Trophoblast cell (in vitro differentiated cells and primary cell): Measurements from ENCODE around the gene LHFPL2.

ENCODE experiments used
- DNase-seq, 2 donors: peaks; one replicate each; pipeline ENCODE4 v3.0.0-alpha.2; 2016
- H2AFZ ChIP-seq: 2 replicates; pipeline ENCODE4 v1.6.1; 2013; ENCODE audit warnings: low read length, moderate library complexity, mild to moderate bottlenecking; ENCODE audit not compliant: insufficient read depth, poor library complexity
- H2AK5ac ChIP-seq: 2 replicates; pipeline ENCODE4 v1.6.1; 2013; ENCODE audit warnings: mild to moderate bottlenecking, low read length
- H2BK120ac ChIP-seq: 2 replicates; pipeline ENCODE4 v1.6.1; 2013; ENCODE audit warnings: low read length, mild to moderate bottlenecking, moderate library complexity; ENCODE audit not compliant: insufficient read depth, poor library complexity
- H2BK12ac ChIP-seq: 2 replicates; pipeline ENCODE4 v1.6.1; 2013; ENCODE audit warnings: mild to moderate bottlenecking, low read length, moderate library complexity
- H2BK5ac ChIP-seq: 2 replicates; pipeline ENCODE4 v1.6.1; 2013; ENCODE audit warnings: low read length, low read depth, moderate library complexity, mild to moderate bottlenecking; ENCODE audit not compliant: poor library complexity
- H3K14ac ChIP-seq: 2 replicates; pipeline ENCODE4 v1.6.1; 2013; ENCODE audit warnings: mild to moderate bottlenecking, low read length
- H3K18ac ChIP-seq: 2 replicates; pipeline ENCODE4 v1.6.1; 2013; ENCODE audit warnings: mild to moderate bottlenecking, low read length
- H3K23ac ChIP-seq: 2 replicates; pipeline ENCODE4 v1.6.1; 2013; ENCODE audit warnings: low read length
- H3K27ac ChIP-seq: 2 replicates; pipeline ENCODE4 v1.5.1; 2013; ENCODE audit warnings: low read depth, mild to moderate bottlenecking, inconsistent platforms, low read length, moderate library complexity
- H3K27me3 ChIP-seq: 2 replicates; pipeline ENCODE4 v1.6.1; 2013; ENCODE audit warnings: inconsistent platforms, mild to moderate bottlenecking, low read length, moderate library complexity; ENCODE audit not compliant: insufficient read depth
- H3K36me3 ChIP-seq, 2 experiments: 1 replicate in 1 of 2; 2 replicates in 1 of 2; pipeline ENCODE4 v1.6.1; 2013; ENCODE audit warnings: low read length in 2 of 2, mild to moderate bottlenecking in 2 of 2, moderate library complexity in 1 of 2; ENCODE audit not compliant: insufficient read depth in 2 of 2, control insufficient read depth in 1 of 2
- H3K4ac ChIP-seq: 2 replicates; pipeline ENCODE4 v1.6.1; 2013; ENCODE audit warnings: low read depth, mild to moderate bottlenecking, low read length, moderate library complexity
- H3K4me1 ChIP-seq, 2 experiments: 1 replicate in 1 of 2; 2 replicates in 1 of 2; pipeline ENCODE4 v1.6.1; 2013; ENCODE audit warnings: low read length in 2 of 2, mild to moderate bottlenecking in 2 of 2, moderate library complexity in 1 of 2; ENCODE audit not compliant: insufficient read depth in 2 of 2, control insufficient read depth in 1 of 2
- H3K4me2 ChIP-seq: 2 replicates; pipeline ENCODE4 v1.6.1; 2013; ENCODE audit warnings: inconsistent platforms, mild to moderate bottlenecking, low read length, moderate library complexity
- H3K4me3 ChIP-seq: 2 replicates; pipeline ENCODE4 v1.5.1; 2013; ENCODE audit warnings: mild to moderate bottlenecking, low read depth, low read length, inconsistent platforms
- H3K79me1 ChIP-seq: one replicate; pipeline ENCODE4 v1.6.1; 2013; ENCODE audit warnings: low read length
- H3K79me2 ChIP-seq: 2 replicates; pipeline ENCODE4 v1.6.1; 2013; ENCODE audit warnings: low read length, mild to moderate bottlenecking; ENCODE audit not compliant: control insufficient read depth, insufficient read depth, poor library complexity
- H3K9ac ChIP-seq: 2 replicates; pipeline ENCODE4 v1.6.1; 2013; ENCODE audit warnings: mild to moderate bottlenecking, low read length
- H3K9me3 ChIP-seq: 2 replicates; pipeline ENCODE4 v1.6.1; 2013; ENCODE audit warnings: low read depth, mild to moderate bottlenecking, control low read depth, inconsistent platforms, low read length; ENCODE audit not compliant: insufficient read depth
- H4K12ac ChIP-seq: 2 replicates; pipeline ENCODE4 v1.6.1; 2013; ENCODE audit warnings: low read depth, mild to moderate bottlenecking, low read length, moderate library complexity
- H4K8ac ChIP-seq: 2 replicates; pipeline ENCODE4 v1.6.1; 2013; ENCODE audit warnings: low read depth, mild to moderate bottlenecking, low read length, moderate library complexity
- H4K91ac ChIP-seq: one replicate; pipeline ENCODE4 v1.6.1; 2013; ENCODE audit warnings: low read depth, mild to moderate bottlenecking, low read length, moderate library complexity
- WGBS: extraction: QIAGEN DNeasy Blood & Tissue Kit; methylation state at CpG from one replicate; pipeline ENCODE4 v1.1.7; 2013; ENCODE audit warnings: missing lambda C conversion rate; ENCODE audit not compliant: insufficient read length, insufficient coverage; ENCODE audit errors: extremely low coverage; 5-methylcytosine and 5-hydroxymethylcytosine counted together

Gene LHFPL2

GRCh38 chr5:78490709-78491485 lies 157.7 kb downstream of the LHFPL2 start:
- H3K27me3 ChIP-seq: no peaks in the 10 kb centered on the region
- H3K14ac ChIP-seq: no peak overlapping the region
- no peak overlapping the region for H3K9ac ChIP-seq
- no peak overlapping the region for H3K4ac ChIP-seq
- no peak overlapping the region for H4K8ac ChIP-seq
- H2AK5ac ChIP-seq: no peak overlapping the region
- H2BK5ac ChIP-seq: no peak overlapping the region
- H3K36me3 ChIP-seq: peaks cover 5 to 19% of the 10 kb centered on the region in 2 experiments
- H3K4me3 ChIP-seq: no peak overlapping the region
- no peak overlapping the region for H4K12ac ChIP-seq
- H3K79me2 ChIP-seq: peaks cover 2% of the 10 kb centered on the region
- no peak overlapping the region for H3K4me2 ChIP-seq
- DNase-seq: no peak
- no peak overlapping the region for H3K27ac ChIP-seq
- H2BK120ac ChIP-seq: no peak overlapping the region
- no peak overlapping the region for H3K18ac ChIP-seq
- WGBS: no CpG with 5 or more reads among the region's 4 CpGs
- peaks cover 0 to 9% of the 10 kb centered on the region in 2 experiments for H3K4me1 ChIP-seq
- no peak overlapping the region for H2BK12ac ChIP-seq
- H3K9me3 ChIP-seq: no peaks in the 10 kb centered on the region
- no peak overlapping the region for H3K23ac ChIP-seq
- no peaks in the 10 kb centered on the region for H3K79me1 ChIP-seq
- no peak overlapping the region for H4K91ac ChIP-seq
- H2AFZ ChIP-seq: no peak overlapping the region

- Histone ChIP-seq H3K23ac (no peak overlapping the region), H4K91ac (no peak overlapping the region), H3K18ac (no peak overlapping the region), H2BK5ac (no peak overlapping the region), H3K4me1 (peaks cover 0 to 2% of the 10 kb centered on the region in 2 experiments), H4K12ac (no peak overlapping the region), H3K4me2 (no peak overlapping the region), H2BK120ac (no peak overlapping the region), H3K27me3 (no peaks in the 10 kb centered on the region), H3K14ac (no peak overlapping the region), H3K79me1 (no peaks in the 10 kb centered on the region), H3K4ac (no peak overlapping the region), H2AFZ (no peak overlapping the region), H3K27ac (no peak overlapping the region), H2AK5ac (no peak overlapping the region), H3K79me2 (no peaks in the 10 kb centered on the region), H3K4me3 (no peak overlapping the region), H3K36me3 (peaks cover 5 to 17% of the 10 kb centered on the region in 2 experiments), H4K8ac (no peak overlapping the region), H3K9ac (no peak overlapping the region), H2BK12ac (no peak overlapping the region), H3K9me3 (no peaks in the 10 kb centered on the region)
- no peak for DNase-seq
- WGBS: no CpG with 5 or more reads among the region's 4 CpGs
These were observed 160.7 kb downstream of the LHFPL2 start for GRCh38 chr5:78487846-78488245.

GRCh38 chr5:78486218-78486617 lies 162.4 kb downstream of the LHFPL2 start:
- Histone ChIP-seq H3K79me2 (no peaks in the 10 kb centered on the region), H4K8ac (no peak overlapping the region), H3K4me2 (no peak overlapping the region), H3K27me3 (no peaks in the 10 kb centered on the region), H3K23ac (no peak overlapping the region), H3K79me1 (no peaks in the 10 kb centered on the region), H3K9me3 (no peaks in the 10 kb centered on the region), H2BK120ac (no peak overlapping the region), H3K14ac (no peak overlapping the region), H3K4me3 (no peak overlapping the region), H3K27ac (no peak overlapping the region), H3K4ac (no peak overlapping the region), H3K4me1 (peaks cover 0 to 2% of the 10 kb centered on the region in 2 experiments), H4K12ac (no peak overlapping the region), H2BK5ac (no peak overlapping the region), H4K91ac (no peak overlapping the region), H3K18ac (no peak overlapping the region), H2BK12ac (no peak overlapping the region), H2AFZ (no peak overlapping the region), H3K36me3 (peaks cover 5 to 14% of the 10 kb centered on the region in 2 experiments), H2AK5ac (no peak overlapping the region), H3K9ac (no peak overlapping the region)
- no CpG with 5 or more reads among the region's 2 CpGs for whole genome bisulfite sequencing
- peak in 1 of 2 donors; percentile 55 for DNase-seq

- no peaks in the 10 kb centered on the region for H3K9me3 ChIP-seq
- H3K4me3 ChIP-seq: no peak overlapping the region
- no peak overlapping the region for H3K18ac ChIP-seq
- no peak overlapping the region for H3K27ac ChIP-seq
- H3K14ac ChIP-seq: no peak overlapping the region
- no peak overlapping the region for H3K4ac ChIP-seq
- no peak overlapping the region for H4K8ac ChIP-seq
- H3K9ac ChIP-seq: no peak overlapping the region
- H2BK12ac ChIP-seq: no peak overlapping the region
- H3K23ac ChIP-seq: no peak overlapping the region
- peak in 1 of 2 donors; percentile 16 for DNase-seq
- no peak overlapping the region for H2AFZ ChIP-seq
- H3K79me1 ChIP-seq: no peaks in the 10 kb centered on the region
- no peak overlapping the region for H2BK5ac ChIP-seq
- no CpG with 5 or more reads among the region's 3 CpGs for WGBS
- H3K27me3 ChIP-seq: no peaks in the 10 kb centered on the region
- no peak overlapping the region for H2AK5ac ChIP-seq
- peaks cover 0 to 2% of the 10 kb centered on the region in 2 experiments for H3K4me1 ChIP-seq
- no peak overlapping the region for H3K4me2 ChIP-seq
- no peak overlapping the region for H4K12ac ChIP-seq
- no peak overlapping the region for H2BK120ac ChIP-seq
- H3K79me2 ChIP-seq: no peaks in the 10 kb centered on the region
- H4K91ac ChIP-seq: no peak overlapping the region
- H3K36me3 ChIP-seq: peaks cover 5 to 14% of the 10 kb centered on the region in 2 experiments
These were observed 164.6 kb downstream of the LHFPL2 start for GRCh38 chr5:78483809-78484521.
